ENCODE results near the gene ARHGEF26.

The ARHGEF26 gene

DNA sequence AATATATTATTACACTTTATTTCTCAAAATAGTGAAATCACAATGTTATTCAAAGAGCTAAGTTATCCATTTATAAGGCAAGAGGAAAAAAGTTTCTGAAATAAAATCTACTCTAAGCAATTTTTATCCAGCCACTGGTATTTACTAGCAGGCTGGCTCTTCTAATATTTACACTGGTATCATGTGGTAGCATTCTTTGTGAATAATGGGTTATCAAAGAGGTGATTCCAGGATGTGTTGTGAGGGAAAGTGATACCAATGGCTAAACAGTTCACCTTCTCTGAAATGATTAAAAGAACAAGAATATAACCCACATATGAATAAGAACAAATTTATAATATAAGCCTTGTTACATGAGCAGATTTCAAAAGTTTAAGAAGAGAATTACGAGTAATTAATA is 159.0 kb downstream of the ARHGEF26 start:
- Histone ChIP-seq H3K4me1 (ENCODE audit: control insufficient read depth, insufficient read depth, low read depth, low read length) (no peaks in the 10 kb centered on the region), H2AFZ (ENCODE audit: low read depth, low read length) (no peak overlapping the region), H2BK5ac (ENCODE audit: low read depth, low read length, poor library complexity, severe bottlenecking) (no peak overlapping the region), H3K9ac (ENCODE audit: low read length) (no peak overlapping the region), H2BK120ac (ENCODE audit: low read depth, low read length) (no peak overlapping the region), H3K14ac (ENCODE audit: low read length in 2 of 2) (no peak overlapping the region), H3K4ac (ENCODE audit: low read depth in 1 of 2, low read length in 2 of 2) (no peak overlapping the region), H3K4me3 (ENCODE audit: insufficient read depth in 1 of 2, low read depth in 1 of 2, low read length in 2 of 2) (no peak overlapping the region), H4K91ac (ENCODE audit: low read length) (no peak overlapping the region), H3K36me3 (ENCODE audit: control insufficient read depth in 1 of 2, insufficient read depth in 2 of 2, low read depth in 1 of 2, low read length in 2 of 2) (peaks cover 8 to 98% of the 10 kb centered on the region in 2 experiments), H2BK15ac (ENCODE audit: low read depth, poor library complexity, severe bottlenecking) (no peak overlapping the region), H3K18ac (ENCODE audit: low read depth in 1 of 2, low read length in 2 of 2) (no peak overlapping the region), H3K27me3 (ENCODE audit: control insufficient read depth in 1 of 2, insufficient read depth in 1 of 2, low read length in 2 of 2) (no peaks in the 10 kb centered on the region), H2BK12ac (ENCODE audit: low read length in 2 of 2) (no peak overlapping the region), H4K8ac (ENCODE audit: low read length) (no peak overlapping the region), H3K4me2 (ENCODE audit: low read length, poor library complexity, severe bottlenecking) (no peak overlapping the region), H3K23ac (ENCODE audit: low read length in 2 of 2) (no peak overlapping the region), H2AK5ac (ENCODE audit: low read length, severe bottlenecking) (no peak overlapping the region), H3K9me3 (ENCODE audit: control insufficient read depth, low read length) (no peaks in the 10 kb centered on the region), H3K27ac (ENCODE audit: low read length, poor library complexity, severe bottlenecking) (no peak overlapping the region), H3K79me1 (replicated peaks; ENCODE audit: low read length, poor library complexity, severe bottlenecking) (peaks cover 4% of the 10 kb centered on the region)
- WGBS = no CpG with 5 or more reads among the region's 1 CpG
- no peak for DNase-seq

GRCh38 chr3:154285221-154285620 is 164.0 kb downstream of the ARHGEF26 start:
- H4K8ac ChIP-seq (ENCODE audit: low read length) = no peak overlapping the region
- no peak overlapping the region for H2AK5ac ChIP-seq (ENCODE audit: low read length, severe bottlenecking)
- H4K91ac ChIP-seq (ENCODE audit: low read length) = no peak overlapping the region
- no peak overlapping the region for H3K14ac ChIP-seq (ENCODE audit: low read length in 2 of 2)
- H3K27me3 ChIP-seq (ENCODE audit: control insufficient read depth in 1 of 2, insufficient read depth in 1 of 2, low read length in 2 of 2) = no peaks in the 10 kb centered on the region
- no peaks in the 10 kb centered on the region for H3K9me3 ChIP-seq (ENCODE audit: control insufficient read depth, low read length)
- no peak overlapping the region for H3K4ac ChIP-seq (ENCODE audit: low read depth in 1 of 2, low read length in 2 of 2)
- H3K4me1 ChIP-seq (ENCODE audit: control insufficient read depth, insufficient read depth, low read depth, low read length) = no peaks in the 10 kb centered on the region
- H2AFZ ChIP-seq (ENCODE audit: low read depth, low read length) = no peak overlapping the region
- WGBS = 100% methylated on average over 2 of the region's 2 CpGs
- H3K9ac ChIP-seq (ENCODE audit: low read length) = no peak overlapping the region
- peaks cover 8 to 100% of the 10 kb centered on the region in 2 experiments for H3K36me3 ChIP-seq (ENCODE audit: control insufficient read depth in 1 of 2, insufficient read depth in 2 of 2, low read depth in 1 of 2, low read length in 2 of 2)
- H2BK15ac ChIP-seq (ENCODE audit: low read depth, poor library complexity, severe bottlenecking) = no peak overlapping the region
- DNase-seq = no peak
- no peak overlapping the region for H2BK12ac ChIP-seq (ENCODE audit: low read length in 2 of 2)
- no peak overlapping the region for H3K27ac ChIP-seq (ENCODE audit: low read length, poor library complexity, severe bottlenecking)
- H3K79me1 ChIP-seq (replicated peaks; ENCODE audit: low read length, poor library complexity, severe bottlenecking) = peaks cover 2% of the 10 kb centered on the region
- H3K4me2 ChIP-seq (ENCODE audit: low read length, poor library complexity, severe bottlenecking) = no peak overlapping the region
- no peak overlapping the region for H2BK5ac ChIP-seq (ENCODE audit: low read depth, low read length, poor library complexity, severe bottlenecking)
- H2BK120ac ChIP-seq (ENCODE audit: low read depth, low read length) = no peak overlapping the region
- no peak overlapping the region for H3K4me3 ChIP-seq (ENCODE audit: insufficient read depth in 1 of 2, low read depth in 1 of 2, low read length in 2 of 2)
- no peak overlapping the region for H3K18ac ChIP-seq (ENCODE audit: low read depth in 1 of 2, low read length in 2 of 2)
- H3K23ac ChIP-seq (ENCODE audit: low read length in 2 of 2) = no peak overlapping the region

DNA sequence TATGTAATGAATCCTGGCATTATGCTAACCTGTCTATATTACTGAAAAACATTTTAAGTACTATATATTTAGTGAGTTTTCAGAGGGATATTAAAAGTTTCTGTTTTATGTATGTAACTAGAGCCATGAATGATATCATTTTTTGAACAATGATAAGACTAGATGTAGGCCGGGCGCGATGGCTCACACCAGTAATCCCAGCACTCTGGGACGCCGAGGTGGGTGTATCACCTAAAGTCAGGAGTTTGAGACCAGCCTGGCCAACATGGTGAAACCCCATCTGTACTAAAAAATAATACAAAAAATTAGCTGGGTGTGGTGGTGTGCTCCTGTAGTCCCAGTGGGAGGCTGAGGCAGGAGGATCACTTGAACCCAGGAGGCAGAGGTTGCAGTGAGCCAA is 169.0 kb downstream of the ARHGEF26 start:
- no peaks in the 10 kb centered on the region for H3K4me1 ChIP-seq (ENCODE audit: control insufficient read depth, insufficient read depth, low read depth, low read length)
- H3K79me1 ChIP-seq (replicated peaks; ENCODE audit: low read length, poor library complexity, severe bottlenecking) = peaks cover 7% of the 10 kb centered on the region
- H3K4me3 ChIP-seq (ENCODE audit: insufficient read depth in 1 of 2, low read depth in 1 of 2, low read length in 2 of 2) = no peak overlapping the region
- H3K14ac ChIP-seq (ENCODE audit: low read length in 2 of 2) = no peak overlapping the region
- no peak overlapping the region for H2AK5ac ChIP-seq (ENCODE audit: low read length, severe bottlenecking)
- H3K9ac ChIP-seq (ENCODE audit: low read length) = no peak overlapping the region
- H2BK120ac ChIP-seq (ENCODE audit: low read depth, low read length) = no peak overlapping the region
- H2BK5ac ChIP-seq (ENCODE audit: low read depth, low read length, poor library complexity, severe bottlenecking) = no peak overlapping the region
- H2BK12ac ChIP-seq (ENCODE audit: low read length in 2 of 2) = no peak overlapping the region
- H3K27me3 ChIP-seq (ENCODE audit: control insufficient read depth in 1 of 2, insufficient read depth in 1 of 2, low read length in 2 of 2) = no peaks in the 10 kb centered on the region
- H3K18ac ChIP-seq (ENCODE audit: low read depth in 1 of 2, low read length in 2 of 2) = no peak overlapping the region
- no peak overlapping the region for H4K8ac ChIP-seq (ENCODE audit: low read length)
- no peak overlapping the region for H3K4me2 ChIP-seq (ENCODE audit: low read length, poor library complexity, severe bottlenecking)
- no peaks in the 10 kb centered on the region for H3K9me3 ChIP-seq (ENCODE audit: control insufficient read depth, low read length)
- peaks cover 9 to 97% of the 10 kb centered on the region in 2 experiments for H3K36me3 ChIP-seq (ENCODE audit: control insufficient read depth in 1 of 2, insufficient read depth in 2 of 2, low read depth in 1 of 2, low read length in 2 of 2)
- H2BK15ac ChIP-seq (ENCODE audit: low read depth, poor library complexity, severe bottlenecking) = no peak overlapping the region
- no peak overlapping the region for H3K4ac ChIP-seq (ENCODE audit: low read depth in 1 of 2, low read length in 2 of 2)
- no peak overlapping the region for H3K23ac ChIP-seq (ENCODE audit: low read length in 2 of 2)
- no peak overlapping the region for H2AFZ ChIP-seq (ENCODE audit: low read depth, low read length)
- H3K27ac ChIP-seq (ENCODE audit: low read length, poor library complexity, severe bottlenecking) = no peak overlapping the region
- WGBS = 100% methylated on average over 3 of the region's 5 CpGs
- no peak for DNase-seq
- H4K91ac ChIP-seq (ENCODE audit: low read length) = no peak overlapping the region

DNA sequence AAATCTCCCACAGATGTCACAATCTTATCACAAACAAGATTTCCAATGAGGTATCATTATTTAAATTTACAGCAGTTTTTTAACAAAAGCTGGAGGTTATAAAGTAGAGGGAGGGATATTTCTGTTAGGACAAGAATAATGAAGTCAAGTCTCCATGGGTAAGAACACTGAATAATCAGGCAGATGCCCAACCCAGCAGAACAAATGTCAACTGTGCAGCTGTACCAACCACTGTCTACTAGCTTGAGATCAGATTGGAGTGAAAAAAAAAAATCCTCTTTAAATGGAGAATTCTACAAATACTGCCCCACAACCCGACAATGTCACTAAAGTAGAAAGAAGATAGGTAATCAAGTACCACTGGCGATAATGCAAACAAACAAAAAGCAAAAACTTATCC is 172.8 kb downstream of the ARHGEF26 start:
- H2BK120ac ChIP-seq (ENCODE audit: low read depth, low read length) = no peak overlapping the region
- no peak overlapping the region for H2BK15ac ChIP-seq (ENCODE audit: low read depth, poor library complexity, severe bottlenecking)
- H3K9me3 ChIP-seq (ENCODE audit: control insufficient read depth, low read length) = no peaks in the 10 kb centered on the region
- H3K4me1 ChIP-seq (ENCODE audit: control insufficient read depth, insufficient read depth, low read depth, low read length) = peaks cover 1% of the 10 kb centered on the region
- H2AFZ ChIP-seq (ENCODE audit: low read depth, low read length) = no peak overlapping the region
- H3K79me1 ChIP-seq (replicated peaks; ENCODE audit: low read length, poor library complexity, severe bottlenecking) = peaks cover 6% of the 10 kb centered on the region
- H2BK5ac ChIP-seq (ENCODE audit: low read depth, low read length, poor library complexity, severe bottlenecking) = no peak overlapping the region
- no peak overlapping the region for H3K27ac ChIP-seq (ENCODE audit: low read length, poor library complexity, severe bottlenecking)
- H3K9ac ChIP-seq (ENCODE audit: low read length) = no peak overlapping the region
- DNase-seq = no peak
- H4K91ac ChIP-seq (ENCODE audit: low read length) = no peak overlapping the region
- no peak overlapping the region for H4K8ac ChIP-seq (ENCODE audit: low read length)
- no peaks in the 10 kb centered on the region for H3K27me3 ChIP-seq (ENCODE audit: control insufficient read depth in 1 of 2, insufficient read depth in 1 of 2, low read length in 2 of 2)
- H3K18ac ChIP-seq (ENCODE audit: low read depth in 1 of 2, low read length in 2 of 2) = no peak overlapping the region
- no peak overlapping the region for H3K4me3 ChIP-seq (ENCODE audit: insufficient read depth in 1 of 2, low read depth in 1 of 2, low read length in 2 of 2)
- no peak overlapping the region for H3K14ac ChIP-seq (ENCODE audit: low read length in 2 of 2)
- H3K23ac ChIP-seq (ENCODE audit: low read length in 2 of 2) = no peak overlapping the region
- no peak overlapping the region for H3K4ac ChIP-seq (ENCODE audit: low read depth in 1 of 2, low read length in 2 of 2)
- H2BK12ac ChIP-seq (ENCODE audit: low read length in 2 of 2) = no peak overlapping the region
- no peak overlapping the region for H2AK5ac ChIP-seq (ENCODE audit: low read length, severe bottlenecking)
- no peak overlapping the region for H3K4me2 ChIP-seq (ENCODE audit: low read length, poor library complexity, severe bottlenecking)
- H3K36me3 ChIP-seq (ENCODE audit: control insufficient read depth in 1 of 2, insufficient read depth in 2 of 2, low read depth in 1 of 2, low read length in 2 of 2) = peaks cover 17 to 87% of the 10 kb centered on the region in 2 experiments
- 92% methylated on average over 2 of the region's 2 CpGs for WGBS

Measured in mesenchymal stem cell (in vitro differentiated cells and primary cell).